AG10803 (cell line): ENCODE data around the gene SNX19.

Source experiments
- DNase-seq: peaks from one replicate; pipeline ENCODE4 v3.0.0; 2010; ENCODE audit warnings: low read depth
- H3K4me3 ChIP-seq: 2 replicates; pipeline ENCODE4 v1.5.1; 2011; ENCODE audit warnings: mild to moderate bottlenecking, low read length, control low read depth
- TF ChIP-seq, protein P1 (sequence below): conservative IDR thresholded peaks from 2 replicates; pipeline ENCODE4 v1.5.1; 2011; ENCODE audit warnings: mild to moderate bottlenecking, low read length, control low read depth, inconsistent platforms

The SNX19 gene

DNA sequence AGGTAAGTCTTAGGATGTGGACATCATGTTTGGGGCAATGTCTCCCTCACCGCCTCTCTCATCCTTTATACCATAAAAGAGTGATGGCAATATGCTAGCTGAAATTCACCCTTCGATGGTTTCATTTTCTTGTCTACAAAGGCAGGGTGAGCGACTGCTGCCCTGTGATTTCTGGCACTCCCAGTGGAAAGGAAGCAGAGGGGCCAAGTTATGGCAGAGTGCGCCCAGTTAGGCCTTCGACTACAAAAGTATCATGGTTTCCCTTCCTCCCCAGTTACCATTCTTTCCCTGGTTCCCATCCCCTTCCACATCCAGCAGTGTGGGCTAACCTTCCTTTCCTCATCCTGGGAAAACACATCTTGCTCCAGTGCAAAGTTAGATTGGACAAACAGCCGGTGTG, 43.8 kb downstream of the SNX19 start:
- no peak for DNase-seq
- H3K4me3 ChIP-seq: no peak overlapping the region
- TF ChIP-seq, protein P1, sequence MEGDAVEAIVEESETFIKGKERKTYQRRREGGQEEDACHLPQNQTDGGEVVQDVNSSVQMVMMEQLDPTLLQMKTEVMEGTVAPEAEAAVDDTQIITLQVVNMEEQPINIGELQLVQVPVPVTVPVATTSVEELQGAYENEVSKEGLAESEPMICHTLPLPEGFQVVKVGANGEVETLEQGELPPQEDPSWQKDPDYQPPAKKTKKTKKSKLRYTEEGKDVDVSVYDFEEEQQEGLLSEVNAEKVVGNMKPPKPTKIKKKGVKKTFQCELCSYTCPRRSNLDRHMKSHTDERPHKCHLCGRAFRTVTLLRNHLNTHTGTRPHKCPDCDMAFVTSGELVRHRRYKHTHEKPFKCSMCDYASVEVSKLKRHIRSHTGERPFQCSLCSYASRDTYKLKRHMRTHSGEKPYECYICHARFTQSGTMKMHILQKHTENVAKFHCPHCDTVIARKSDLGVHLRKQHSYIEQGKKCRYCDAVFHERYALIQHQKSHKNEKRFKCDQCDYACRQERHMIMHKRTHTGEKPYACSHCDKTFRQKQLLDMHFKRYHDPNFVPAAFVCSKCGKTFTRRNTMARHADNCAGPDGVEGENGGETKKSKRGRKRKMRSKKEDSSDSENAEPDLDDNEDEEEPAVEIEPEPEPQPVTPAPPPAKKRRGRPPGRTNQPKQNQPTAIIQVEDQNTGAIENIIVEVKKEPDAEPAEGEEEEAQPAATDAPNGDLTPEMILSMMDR: no peak

DNA sequence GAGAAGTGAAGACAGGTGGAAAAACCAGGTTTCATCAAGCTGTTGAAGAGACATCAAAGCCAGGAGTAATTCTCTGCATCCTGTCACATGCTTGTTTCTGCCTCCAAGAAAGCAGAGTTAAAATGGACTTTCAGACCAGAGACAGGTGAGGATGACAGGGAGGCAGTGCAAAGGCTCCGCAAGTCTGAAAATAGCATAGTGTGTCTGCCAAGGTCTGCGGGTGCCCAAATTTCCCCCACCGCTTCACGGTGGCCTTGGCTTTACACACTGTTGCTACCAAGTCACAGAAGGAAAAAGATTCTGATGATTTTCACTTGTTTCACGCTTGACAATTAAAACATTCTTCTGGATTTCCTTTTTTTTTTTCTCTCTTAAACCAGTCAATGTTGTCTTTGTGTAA, 44.2 kb downstream of the SNX19 start:
- no peak overlapping the region for H3K4me3 ChIP-seq
- no peak for DNase-seq
- TF ChIP-seq, protein P1: no peak

DNA sequence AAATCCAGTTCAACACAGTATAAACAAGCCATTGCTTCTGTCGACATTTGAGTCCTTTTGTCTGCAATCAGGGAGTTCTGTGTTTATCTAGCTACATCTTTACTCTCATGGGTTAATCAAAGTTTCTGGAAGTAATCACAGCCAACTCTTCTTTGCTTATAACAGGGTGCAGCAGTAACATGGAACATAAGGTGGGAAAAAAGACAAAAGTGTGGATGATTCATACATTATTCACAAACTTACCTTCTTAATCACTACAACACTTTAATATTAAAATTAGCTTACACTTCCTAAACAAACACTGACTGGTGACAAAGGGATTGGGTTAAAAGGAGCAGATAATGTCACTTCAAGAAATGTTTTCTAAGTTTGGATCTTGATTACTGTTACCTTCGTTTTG, 44.7 kb downstream of the SNX19 start:
- no peak for DNase-seq
- TF ChIP-seq, protein P1: no peak

DNA sequence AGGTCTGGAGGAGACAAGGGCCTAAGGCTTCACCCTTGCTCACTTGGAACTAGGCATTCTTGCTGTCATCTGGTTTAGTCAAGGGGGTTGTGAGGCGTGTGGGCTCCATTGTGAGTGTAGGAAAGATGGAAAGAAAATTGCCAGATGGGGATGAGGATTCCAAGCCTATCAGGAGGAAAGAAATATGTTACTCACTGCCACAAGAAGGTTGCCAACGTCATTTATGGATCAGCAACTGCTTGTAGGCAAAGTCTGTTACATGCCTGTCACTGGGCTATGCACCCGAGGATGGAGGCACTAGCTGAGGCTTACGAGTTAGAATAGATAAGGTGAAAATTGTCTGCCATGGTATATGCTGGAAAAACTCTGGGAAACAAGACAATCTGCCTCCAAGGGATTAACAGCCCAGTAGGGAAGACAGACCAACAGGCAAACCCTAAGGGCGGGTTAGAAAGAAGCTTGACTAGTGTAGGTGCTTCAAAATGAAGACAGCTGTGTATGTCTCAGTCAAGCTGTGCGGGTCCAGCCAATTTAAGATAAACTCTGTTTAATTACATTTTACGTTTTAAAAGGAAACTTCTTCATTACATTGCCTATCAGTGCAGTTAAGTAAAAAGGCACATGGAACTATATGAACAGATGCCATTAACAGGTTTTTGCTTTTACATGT, 47.4 kb downstream of the SNX19 start:
- TF ChIP-seq, protein P1: no peak
- H3K4me3 ChIP-seq: no peak overlapping the region
- no peak for DNase-seq

More for the DNA sequence above, 44.7 kb downstream of the SNX19 start:
- no peak overlapping the region for H3K4me3 ChIP-seq

DNA sequence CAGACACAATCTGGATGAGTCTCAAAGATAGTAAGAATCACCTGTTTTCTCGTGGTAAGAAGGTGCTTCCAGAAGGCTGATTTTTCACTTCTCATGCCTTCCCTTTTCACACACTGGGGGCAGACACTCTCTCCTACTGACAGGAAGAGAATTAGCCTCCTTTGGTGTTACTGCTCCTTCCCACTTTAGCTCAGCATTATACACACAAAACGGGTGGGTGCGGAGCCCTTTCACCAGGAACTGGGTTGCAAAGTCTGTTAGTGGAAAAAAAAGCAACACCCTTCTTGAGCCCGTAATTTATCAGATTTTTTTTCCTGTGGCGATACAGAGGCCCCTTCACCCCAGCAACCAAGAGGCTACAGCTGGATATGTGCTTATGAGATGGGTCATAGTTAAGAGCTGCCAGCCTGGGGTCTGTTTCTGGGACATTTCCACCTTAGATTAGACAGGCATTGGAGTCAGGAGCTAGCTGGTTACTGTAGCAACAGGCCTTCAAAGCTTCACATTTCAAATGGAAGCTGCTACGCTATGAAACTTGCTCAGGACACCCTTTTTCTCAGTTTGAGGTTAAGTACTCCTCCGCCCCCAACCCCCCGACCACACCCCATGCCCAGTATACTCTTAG, 48.1 kb downstream of the SNX19 start:
- TF ChIP-seq, protein P1: no peak
- DNase-seq: no peak
- no peak overlapping the region for H3K4me3 ChIP-seq

DNA sequence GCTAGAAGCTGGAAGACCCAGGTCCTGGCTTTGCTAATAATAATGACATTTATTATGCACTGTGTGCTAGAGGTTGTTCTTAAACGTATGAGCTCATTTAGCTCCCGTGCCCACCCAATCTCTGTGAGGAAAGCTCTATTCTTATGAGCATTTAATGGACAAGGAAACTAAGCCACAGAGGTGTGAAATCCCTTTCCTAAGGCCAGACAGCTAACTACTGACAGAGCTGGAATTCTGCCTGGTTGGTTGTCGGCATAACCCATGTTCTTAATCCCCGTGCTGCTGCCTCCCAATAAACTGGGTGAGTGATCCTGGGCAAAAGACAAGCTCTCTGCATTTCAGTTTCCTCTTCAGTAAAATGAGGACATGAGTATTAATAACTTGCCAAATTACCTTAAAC, 49.4 kb downstream of the SNX19 start:
- H3K4me3 ChIP-seq: no peak overlapping the region
- DNase-seq: no peak
- TF ChIP-seq, protein P1: no peak

DNA sequence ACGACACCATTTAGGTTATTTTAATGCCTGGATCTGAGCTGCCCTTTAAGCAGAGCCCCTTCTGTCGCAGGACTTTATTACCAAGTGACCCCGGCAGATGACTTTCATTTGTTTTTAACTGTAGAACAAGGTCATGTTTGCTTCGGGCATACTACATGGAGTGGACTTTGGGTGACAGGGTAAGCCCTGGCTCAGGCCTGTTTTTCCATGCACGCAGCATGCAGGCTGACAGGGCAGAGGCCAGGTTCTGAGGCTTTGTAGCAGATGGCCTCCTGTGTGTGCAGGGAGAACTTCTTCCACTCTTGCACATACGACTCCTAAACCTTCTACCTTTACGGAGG, 50.5 kb downstream of the SNX19 start:
- TF ChIP-seq, protein P1: no peak
- no peak for DNase-seq
- no peak overlapping the region for H3K4me3 ChIP-seq
